ENCODE data around the gene ATAD5. TPM values are rescaled to one million over a fixed set of nuclear protein-coding genes. Genes with fewer than 3 reads are reported as not detected.

The ATAD5 gene
- total and polyA plus RNA-seq, 2 of the 13 experiments (the other 11 are each of a cell fraction or from before 2014, with no cell fraction given), result 1.8 to 10.7 TPM

GRCh38 chr17:30831663-30832437, at the start of gene ATAD5 (continued):
- TF ChIP-seq ZNF503 (CRISPR knock-in tag; IDR thresholded peaks at IDR 0.05) (peak; percentile 61; the same call in 1 of the 2 replicates), JDP2 (CRISPR knock-in tag; IDR thresholded peaks at IDR 0.05; ENCODE audit: borderline replicate concordance) (no peak), ISL2 (CRISPR knock-in tag; IDR thresholded peaks at IDR 0.05) (peak; percentile 84), ZNF878 (CRISPR knock-in tag; IDR thresholded peaks at IDR 0.05) (peak; percentile 97), ZNF558 (CRISPR knock-in tag; IDR thresholded peaks at IDR 0.05; ENCODE audit: borderline replicate concordance) (no peak), FOXO4 (CRISPR knock-in tag; conservative IDR thresholded peaks at IDR 0.05) (no peak), ZNF737 (CRISPR knock-in tag; IDR thresholded peaks at IDR 0.05; ENCODE audit: borderline replicate concordance) (no peak), ZNF263 (CRISPR knock-in tag; IDR thresholded peaks at IDR 0.05) (no peak), CHD2 (IDR thresholded peaks at IDR 0.05; ENCODE audit: low read depth, low read length) (no peak), THYN1 (CRISPR knock-in tag; IDR thresholded peaks at IDR 0.05; ENCODE audit: borderline replicate concordance, low read depth) (no peak), NAIF1 (CRISPR knock-in tag; IDR thresholded peaks at IDR 0.05; ENCODE audit: borderline replicate concordance) (peak; percentile 87; the same call in 1 of the 2 replicates), BRF2 (CRISPR knock-in tag; IDR thresholded peaks at IDR 0.05) (peak; percentile 75; the same call in 1 of the 2 replicates), BHLHE40 (IDR thresholded peaks at IDR 0.05; ENCODE audit: low read length) (peak; percentile 23; the same call in 1 of the 2 replicates), CREBL2 (CRISPR knock-in tag; IDR thresholded peaks at IDR 0.05; ENCODE audit: borderline replicate concordance) (no peak; the same call in 1 of the 2 replicates), MAFF (IDR thresholded peaks at IDR 0.05; ENCODE audit: low read depth, low read length) (peak; percentile 1; the same call in 1 of the 2 replicates), CREM (IDR thresholded peaks at IDR 0.05) (peak; percentile 41; the same call in 1 of the 2 replicates), CREM (CRISPR knock-in tag; IDR thresholded peaks at IDR 0.05) (no peak), PPARG (CRISPR knock-in tag; conservative IDR thresholded peaks at IDR 0.05) (peak; percentile 49; the same call in 1 of the 2 replicates), ATM (IDR thresholded peaks at IDR 0.05; ENCODE audit: borderline replicate concordance) (no peak), U2AF2 (IDR thresholded peaks at IDR 0.05; ENCODE audit: low read depth, low read length) (no peak), ZFP36L2 (CRISPR knock-in tag; IDR thresholded peaks at IDR 0.05) (no peak), ZFP90 (CRISPR knock-in tag; IDR thresholded peaks at IDR 0.05; ENCODE audit: borderline replicate concordance) (peak; percentile 61; the same call in 1 of the 2 replicates)

All from HepG2 (cell line).